Neural cell (in vitro differentiated cells): ENCODE measurements around the gene SPINDOC.

Experiments used
- CTCF ChIP-seq: fragments of 450-650 bp; IDR thresholded peaks from 2 replicates; pipeline ENCODE4 v1.5.1; 2014; ENCODE audit warnings: antibody characterized with exemption, mild to moderate bottlenecking, moderate library complexity; ENCODE audit not compliant: poor library complexity, severe bottlenecking
- EP300 ChIP-seq: fragments of 450-650 bp; conservative IDR thresholded peaks from 2 replicates; pipeline ENCODE4 v1.6.1; 2014; ENCODE audit warnings: antibody characterized with exemption, mild to moderate bottlenecking, moderate library complexity; ENCODE audit not compliant: poor library complexity, severe bottlenecking
- EZH2 ChIP-seq: fragments of 200-600, 300-800 bp; shearing (Covaris generic), sonication (generic); IDR thresholded peaks from 2 replicates; pipeline ENCODE4 v1.6.1; 2014; ENCODE audit warnings: antibody characterized with exemption, low read length, borderline replicate concordance, mild to moderate bottlenecking; ENCODE audit not compliant: insufficient read depth, poor library complexity, severe bottlenecking
- MXI1 ChIP-seq: fragments of 450-650 bp; conservative IDR thresholded peaks from 2 replicates; pipeline ENCODE4 v1.6.1; 2014; ENCODE audit warnings: antibody characterized with exemption, mild to moderate bottlenecking; ENCODE audit not compliant: poor library complexity, severe bottlenecking
- POLR2AphosphoS5 ChIP-seq: IDR thresholded peaks from 2 replicates; pipeline ENCODE4 v1.6.1; 2012
- RAD21 ChIP-seq: fragments of 450-650 bp; conservative IDR thresholded peaks from 2 replicates; pipeline ENCODE4 v1.6.1; 2014; ENCODE audit warnings: antibody characterized with exemption, mild to moderate bottlenecking, moderate library complexity
- TAF1 ChIP-seq: IDR thresholded peaks from 2 replicates; pipeline ENCODE4 v1.6.1; 2012; ENCODE audit warnings: low read depth
- TF ChIP-seq, protein P1 (sequence below): IDR thresholded peaks from 2 replicates; pipeline ENCODE4 v1.6.1; 2012; ENCODE audit warnings: borderline replicate concordance

GRCh38 chr11:63872800-63873197 is 59.5 kb downstream of the SPINDOC start:
- TF ChIP-seq CTCF (no peak), POLR2AphosphoS5 (no peak), EP300 (no peak), TAF1 (no peak), EZH2 (no peak), MXI1 (no peak), RAD21 (no peak)
- TF ChIP-seq, protein P1, sequence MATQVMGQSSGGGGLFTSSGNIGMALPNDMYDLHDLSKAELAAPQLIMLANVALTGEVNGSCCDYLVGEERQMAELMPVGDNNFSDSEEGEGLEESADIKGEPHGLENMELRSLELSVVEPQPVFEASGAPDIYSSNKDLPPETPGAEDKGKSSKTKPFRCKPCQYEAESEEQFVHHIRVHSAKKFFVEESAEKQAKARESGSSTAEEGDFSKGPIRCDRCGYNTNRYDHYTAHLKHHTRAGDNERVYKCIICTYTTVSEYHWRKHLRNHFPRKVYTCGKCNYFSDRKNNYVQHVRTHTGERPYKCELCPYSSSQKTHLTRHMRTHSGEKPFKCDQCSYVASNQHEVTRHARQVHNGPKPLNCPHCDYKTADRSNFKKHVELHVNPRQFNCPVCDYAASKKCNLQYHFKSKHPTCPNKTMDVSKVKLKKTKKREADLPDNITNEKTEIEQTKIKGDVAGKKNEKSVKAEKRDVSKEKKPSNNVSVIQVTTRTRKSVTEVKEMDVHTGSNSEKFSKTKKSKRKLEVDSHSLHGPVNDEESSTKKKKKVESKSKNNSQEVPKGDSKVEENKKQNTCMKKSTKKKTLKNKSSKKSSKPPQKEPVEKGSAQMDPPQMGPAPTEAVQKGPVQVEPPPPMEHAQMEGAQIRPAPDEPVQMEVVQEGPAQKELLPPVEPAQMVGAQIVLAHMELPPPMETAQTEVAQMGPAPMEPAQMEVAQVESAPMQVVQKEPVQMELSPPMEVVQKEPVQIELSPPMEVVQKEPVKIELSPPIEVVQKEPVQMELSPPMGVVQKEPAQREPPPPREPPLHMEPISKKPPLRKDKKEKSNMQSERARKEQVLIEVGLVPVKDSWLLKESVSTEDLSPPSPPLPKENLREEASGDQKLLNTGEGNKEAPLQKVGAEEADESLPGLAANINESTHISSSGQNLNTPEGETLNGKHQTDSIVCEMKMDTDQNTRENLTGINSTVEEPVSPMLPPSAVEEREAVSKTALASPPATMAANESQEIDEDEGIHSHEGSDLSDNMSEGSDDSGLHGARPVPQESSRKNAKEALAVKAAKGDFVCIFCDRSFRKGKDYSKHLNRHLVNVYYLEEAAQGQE: no peak
